Activated T-cell treated with anti-CD3 and anti-CD28 coated beads, Interleukin-2, amount 50 U/mL, for 48 hours (primary cell): ENCODE measurements around the gene ANKRD49.

Source experiments
- DNase-seq, 2 experiments: peaks; one replicate each; pipeline ENCODE4 v3.0.0-alpha.2; 2020

ANKRD49 gene

GRCh38 chr11:94545264-94546161 is 51.7 kb downstream of the ANKRD49 start:
- no peak for DNase-seq

- no peak for DNase-seq
Measured at GRCh38 chr11:94546162-94546470, 52.3 kb downstream of the ANKRD49 start.

- DNase-seq: no peak
Measured at GRCh38 chr11:94546886-94547285, 53.1 kb downstream of the ANKRD49 start.

GRCh38 chr11:94549146-94549545 is 55.4 kb downstream of the ANKRD49 start:
- DNase-seq: no peak
